ENCODE data around the gene CABS1.

Gene CABS1

DNA sequence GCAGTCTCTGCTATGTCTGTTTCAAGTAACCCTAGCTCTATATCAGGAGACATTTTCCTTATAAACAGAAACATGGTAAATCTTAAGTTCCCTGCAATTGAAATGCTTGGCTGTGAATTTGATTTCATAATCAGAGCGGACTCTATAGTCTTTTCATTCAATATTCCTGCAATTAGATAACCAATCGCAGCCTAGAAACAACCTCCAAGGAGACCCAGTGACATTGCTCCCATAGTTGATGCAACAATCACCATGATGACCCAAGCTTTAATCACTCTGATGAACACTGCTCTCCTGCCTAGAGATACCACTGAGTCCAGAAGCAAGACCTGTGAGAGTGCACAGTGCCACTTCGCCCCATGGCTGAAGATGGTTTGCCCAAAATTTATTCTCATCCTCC, at the start of gene CABS1:
TSS of gene CABS1 (plus strand) at position 301 of the 400 bp plus-strand sequence. CDS start at position 360, 59 bp downstream.
- Histone ChIP-seq H3K27ac (ENCODE audit: low read depth, low read length) (no peak within 1 kb of the TSS), H3K36me3 (ENCODE audit: control insufficient read depth in 5 of 5, insufficient read depth in 5 of 5, low read length in 5 of 5) (no peaks in the 10 kb centered on the region), H3K9ac (ENCODE audit: low read length in 5 of 5) (no peak within 1 kb of the TSS), H3K9me3 (ENCODE audit: control insufficient read depth in 5 of 5, low read length in 5 of 5) (no peaks in the 10 kb centered on the region), H3K27me3 (ENCODE audit: control insufficient read depth in 5 of 5, insufficient read depth in 4 of 5, low read length in 5 of 5) (no peaks in the 10 kb centered on the region), H3K4me1 (ENCODE audit: control insufficient read depth in 5 of 5, insufficient read depth in 5 of 5, low read length in 5 of 5) (peaks cover 0 to 9% (median 0%) of the 10 kb centered on the region in 5 donors), H3K4me3 (ENCODE audit: low read depth in 1 of 5, low read length in 5 of 5) (no peak within 1 kb of the TSS)

- H3K4me1 ChIP-seq (ENCODE audit: control insufficient read depth in 5 of 5, insufficient read depth in 5 of 5, low read length in 5 of 5): no peaks in the 10 kb centered on the region
- no peak overlapping the region for H3K9ac ChIP-seq (ENCODE audit: low read length in 5 of 5)
- H3K27ac ChIP-seq (ENCODE audit: low read depth, low read length): no peak overlapping the region
- no peaks in the 10 kb centered on the region for H3K9me3 ChIP-seq (ENCODE audit: control insufficient read depth in 5 of 5, low read length in 5 of 5)
- no peak overlapping the region for H3K4me3 ChIP-seq (ENCODE audit: low read depth in 1 of 5, low read length in 5 of 5)
- H3K36me3 ChIP-seq (ENCODE audit: control insufficient read depth in 5 of 5, insufficient read depth in 5 of 5, low read length in 5 of 5): no peaks in the 10 kb centered on the region
- no peaks in the 10 kb centered on the region for H3K27me3 ChIP-seq (ENCODE audit: control insufficient read depth in 5 of 5, insufficient read depth in 4 of 5, low read length in 5 of 5)
These were observed 46.1 kb upstream of the CABS1 start for GRCh38 chr4:70288651-70289050.

GRCh38 chr4:70291341-70291740, 43.4 kb upstream of the CABS1 start:
- Histone ChIP-seq H3K27me3 (ENCODE audit: control insufficient read depth in 5 of 5, insufficient read depth in 4 of 5, low read length in 5 of 5) (peaks cover 0 to 3% (median 0%) of the 10 kb centered on the region in 5 donors), H3K9me3 (ENCODE audit: control insufficient read depth in 5 of 5, low read length in 5 of 5) (no peaks in the 10 kb centered on the region), H3K36me3 (ENCODE audit: control insufficient read depth in 5 of 5, insufficient read depth in 5 of 5, low read length in 5 of 5) (no peaks in the 10 kb centered on the region), H3K4me3 (ENCODE audit: low read depth in 1 of 5, low read length in 5 of 5) (no peak overlapping the region), H3K27ac (ENCODE audit: low read depth, low read length) (no peak overlapping the region), H3K9ac (ENCODE audit: low read length in 5 of 5) (no peak overlapping the region), H3K4me1 (ENCODE audit: control insufficient read depth in 5 of 5, insufficient read depth in 5 of 5, low read length in 5 of 5) (no peaks in the 10 kb centered on the region)

DNA sequence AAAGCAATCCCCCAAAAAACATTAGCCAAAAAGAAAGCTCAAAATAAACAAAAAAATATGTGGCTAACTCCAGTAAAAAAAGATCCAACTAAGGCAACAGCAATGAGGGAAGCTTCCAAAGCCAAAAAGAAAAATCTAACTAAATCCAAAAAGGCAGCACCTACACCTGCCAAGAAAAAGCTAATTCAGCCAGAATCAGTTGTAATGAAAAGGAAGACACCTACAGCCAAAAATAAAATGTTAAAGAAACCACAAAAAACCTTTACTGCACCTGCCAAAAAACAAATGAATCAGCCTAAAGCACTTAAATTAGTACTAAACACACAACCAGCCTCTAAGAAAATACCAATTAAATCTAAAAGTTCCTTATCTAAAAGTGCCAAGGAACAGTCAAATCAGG, 37.2 kb upstream of the CABS1 start:
- Histone ChIP-seq H3K9ac (ENCODE audit: low read length in 5 of 5) (no peak overlapping the region), H3K36me3 (ENCODE audit: control insufficient read depth in 5 of 5, insufficient read depth in 5 of 5, low read length in 5 of 5) (no peaks in the 10 kb centered on the region), H3K4me3 (ENCODE audit: low read depth in 1 of 5, low read length in 5 of 5) (no peak overlapping the region), H3K9me3 (ENCODE audit: control insufficient read depth in 5 of 5, low read length in 5 of 5) (peaks cover 0 to 7% (median 0%) of the 10 kb centered on the region in 5 donors), H3K27me3 (ENCODE audit: control insufficient read depth in 5 of 5, insufficient read depth in 4 of 5, low read length in 5 of 5) (peaks cover 0 to 3% (median 0%) of the 10 kb centered on the region in 5 donors), H3K4me1 (ENCODE audit: control insufficient read depth in 5 of 5, insufficient read depth in 5 of 5, low read length in 5 of 5) (peaks cover 0 to 13% (median 3%) of the 10 kb centered on the region in 5 donors), H3K27ac (ENCODE audit: low read depth, low read length) (no peak overlapping the region)

DNA sequence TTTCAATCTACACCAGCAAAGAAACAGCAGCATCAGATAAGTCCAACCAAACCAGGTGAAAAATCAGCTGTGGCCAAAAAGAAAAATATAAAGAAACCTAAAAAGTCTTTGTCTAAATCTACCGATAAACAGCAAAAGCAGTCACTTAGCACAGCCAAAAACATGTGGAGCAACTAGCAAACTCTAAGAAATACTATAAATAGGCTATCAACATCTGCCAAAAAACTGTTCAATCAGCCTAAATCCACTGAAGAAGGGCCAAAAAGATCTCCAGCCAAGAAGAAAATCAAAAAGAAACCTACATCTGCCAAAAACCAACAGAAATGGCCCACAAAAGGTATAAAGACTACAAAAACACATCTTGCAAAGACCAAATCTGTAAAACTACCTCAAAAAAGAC, 36.7 kb upstream of the CABS1 start:
- peaks cover 0 to 3% (median 0%) of the 10 kb centered on the region in 5 donors for H3K27me3 ChIP-seq (ENCODE audit: control insufficient read depth in 5 of 5, insufficient read depth in 4 of 5, low read length in 5 of 5)
- no peak overlapping the region for H3K9ac ChIP-seq (ENCODE audit: low read length in 5 of 5)

GRCh38 chr4:70299643-70300042, 35.1 kb upstream of the CABS1 start:
- H3K9me3 ChIP-seq (ENCODE audit: control insufficient read depth in 5 of 5, low read length in 5 of 5): peaks cover 0 to 7% (median 0%) of the 10 kb centered on the region in 5 donors
- no peaks in the 10 kb centered on the region for H3K36me3 ChIP-seq (ENCODE audit: control insufficient read depth in 5 of 5, insufficient read depth in 5 of 5, low read length in 5 of 5)
- H3K4me3 ChIP-seq (ENCODE audit: low read depth in 1 of 5, low read length in 5 of 5): no peak overlapping the region
- H3K4me1 ChIP-seq (ENCODE audit: control insufficient read depth in 5 of 5, insufficient read depth in 5 of 5, low read length in 5 of 5): peaks cover 0 to 13% (median 3%) of the 10 kb centered on the region in 5 donors
- peaks cover 0 to 3% (median 0%) of the 10 kb centered on the region in 5 donors for H3K27me3 ChIP-seq (ENCODE audit: control insufficient read depth in 5 of 5, insufficient read depth in 4 of 5, low read length in 5 of 5)
- H3K9ac ChIP-seq (ENCODE audit: low read length in 5 of 5): no peak overlapping the region
- H3K27ac ChIP-seq (ENCODE audit: low read depth, low read length): no peak overlapping the region

More for the DNA sequence above, 36.7 kb upstream of the CABS1 start:
- H3K36me3 ChIP-seq (ENCODE audit: control insufficient read depth in 5 of 5, insufficient read depth in 5 of 5, low read length in 5 of 5): no peaks in the 10 kb centered on the region
- no peak overlapping the region for H3K4me3 ChIP-seq (ENCODE audit: low read depth in 1 of 5, low read length in 5 of 5)
- no peak overlapping the region for H3K27ac ChIP-seq (ENCODE audit: low read depth, low read length)
- H3K9me3 ChIP-seq (ENCODE audit: control insufficient read depth in 5 of 5, low read length in 5 of 5): peaks cover 0 to 7% (median 0%) of the 10 kb centered on the region in 5 donors
- H3K4me1 ChIP-seq (ENCODE audit: control insufficient read depth in 5 of 5, insufficient read depth in 5 of 5, low read length in 5 of 5): peaks cover 0 to 13% (median 3%) of the 10 kb centered on the region in 5 donors

DNA sequence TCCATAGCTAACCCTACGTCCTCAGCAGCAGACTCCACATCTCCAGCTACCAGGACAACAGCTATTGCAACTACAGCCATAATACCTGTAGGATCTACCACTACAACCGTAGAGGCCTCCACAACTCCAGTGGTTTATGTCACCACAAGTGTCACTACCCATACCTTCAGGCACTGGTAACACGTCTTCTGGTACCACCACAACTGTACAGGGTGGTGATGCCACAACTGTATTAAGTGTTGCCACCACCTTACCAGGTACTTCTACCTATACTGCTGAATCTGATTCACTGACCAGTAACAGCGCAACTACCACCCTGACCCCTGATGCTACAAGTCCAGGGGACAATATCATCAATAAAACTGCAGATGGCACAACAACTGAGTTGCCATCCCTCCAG, 34.6 kb upstream of the CABS1 start:
- Histone ChIP-seq H3K4me3 (ENCODE audit: low read depth in 1 of 5, low read length in 5 of 5) (no peak overlapping the region), H3K9ac (ENCODE audit: low read length in 5 of 5) (no peak overlapping the region), H3K27me3 (ENCODE audit: control insufficient read depth in 5 of 5, insufficient read depth in 4 of 5, low read length in 5 of 5) (peaks cover 0 to 3% (median 0%) of the 10 kb centered on the region in 5 donors), H3K36me3 (ENCODE audit: control insufficient read depth in 5 of 5, insufficient read depth in 5 of 5, low read length in 5 of 5) (no peaks in the 10 kb centered on the region), H3K4me1 (ENCODE audit: control insufficient read depth in 5 of 5, insufficient read depth in 5 of 5, low read length in 5 of 5) (peaks cover 0 to 13% (median 3%) of the 10 kb centered on the region in 5 donors), H3K9me3 (ENCODE audit: control insufficient read depth in 5 of 5, low read length in 5 of 5) (peaks cover 0 to 7% (median 0%) of the 10 kb centered on the region in 5 donors), H3K27ac (ENCODE audit: low read depth, low read length) (no peak overlapping the region)

GRCh38 chr4:70303090-70303489, 31.7 kb upstream of the CABS1 start:
- no peak overlapping the region for H3K9ac ChIP-seq (ENCODE audit: low read length in 5 of 5)
- peaks cover 0 to 3% (median 0%) of the 10 kb centered on the region in 5 donors for H3K4me1 ChIP-seq (ENCODE audit: control insufficient read depth in 5 of 5, insufficient read depth in 5 of 5, low read length in 5 of 5)
- no peaks in the 10 kb centered on the region for H3K27me3 ChIP-seq (ENCODE audit: control insufficient read depth in 5 of 5, insufficient read depth in 4 of 5, low read length in 5 of 5)
- H3K9me3 ChIP-seq (ENCODE audit: control insufficient read depth in 5 of 5, low read length in 5 of 5): peaks cover 0 to 7% (median 0%) of the 10 kb centered on the region in 5 donors
- H3K4me3 ChIP-seq (ENCODE audit: low read depth in 1 of 5, low read length in 5 of 5): no peak overlapping the region
- H3K27ac ChIP-seq (ENCODE audit: low read depth, low read length): no peak overlapping the region
- no peaks in the 10 kb centered on the region for H3K36me3 ChIP-seq (ENCODE audit: control insufficient read depth in 5 of 5, insufficient read depth in 5 of 5, low read length in 5 of 5)

DNA sequence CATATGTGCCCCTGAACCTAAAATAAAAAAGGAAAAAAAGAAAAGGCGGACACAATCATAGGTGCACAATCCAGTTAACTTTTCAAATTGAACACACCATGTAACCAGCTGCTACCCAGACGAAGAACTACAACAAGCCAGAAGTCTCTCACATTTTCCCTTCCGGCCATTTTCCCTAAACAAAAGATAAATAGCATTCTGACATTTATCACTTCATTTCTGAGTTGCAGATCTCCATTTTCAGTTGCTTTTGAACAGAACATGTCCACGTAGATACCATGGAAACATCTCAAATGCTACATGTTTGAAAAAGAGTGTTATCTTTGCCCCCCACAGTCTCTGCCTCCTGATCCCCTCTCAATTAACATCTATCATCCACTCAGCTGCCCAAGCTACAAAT, 29.2 kb upstream of the CABS1 start:
- Histone ChIP-seq H3K36me3 (ENCODE audit: control insufficient read depth in 5 of 5, insufficient read depth in 5 of 5, low read length in 5 of 5) (no peaks in the 10 kb centered on the region), H3K9ac (ENCODE audit: low read length in 5 of 5) (no peak overlapping the region), H3K27ac (ENCODE audit: low read depth, low read length) (no peak overlapping the region), H3K27me3 (ENCODE audit: control insufficient read depth in 5 of 5, insufficient read depth in 4 of 5, low read length in 5 of 5) (no peaks in the 10 kb centered on the region), H3K4me3 (ENCODE audit: low read depth in 1 of 5, low read length in 5 of 5) (no peak overlapping the region), H3K4me1 (ENCODE audit: control insufficient read depth in 5 of 5, insufficient read depth in 5 of 5, low read length in 5 of 5) (no peaks in the 10 kb centered on the region), H3K9me3 (ENCODE audit: control insufficient read depth in 5 of 5, low read length in 5 of 5) (no peaks in the 10 kb centered on the region)

- Histone ChIP-seq H3K27ac (ENCODE audit: low read depth, low read length) (no peak overlapping the region), H3K4me3 (ENCODE audit: low read depth in 1 of 5, low read length in 5 of 5) (no peak overlapping the region), H3K9me3 (ENCODE audit: control insufficient read depth in 5 of 5, low read length in 5 of 5) (no peaks in the 10 kb centered on the region), H3K4me1 (ENCODE audit: control insufficient read depth in 5 of 5, insufficient read depth in 5 of 5, low read length in 5 of 5) (no peaks in the 10 kb centered on the region), H3K9ac (ENCODE audit: low read length in 5 of 5) (no peak overlapping the region), H3K27me3 (ENCODE audit: control insufficient read depth in 5 of 5, insufficient read depth in 4 of 5, low read length in 5 of 5) (no peaks in the 10 kb centered on the region), H3K36me3 (ENCODE audit: control insufficient read depth in 5 of 5, insufficient read depth in 5 of 5, low read length in 5 of 5) (no peaks in the 10 kb centered on the region)
These were observed 28.7 kb upstream of the CABS1 start for GRCh38 chr4:70306076-70306475.
